Smooth muscle cell (in vitro differentiated cells): Measurements from ENCODE around the gene SEPTIN8. TPM values are rescaled to one million over a fixed set of nuclear protein-coding genes. Genes with fewer than 3 reads are reported as not detected.

Source experiments
- DNase-seq: peaks from one replicate; lab custom pipeline; 2025; ENCODE audit not compliant: unreplicated experiment; lab: John Stamatoyannopoulos, UW
- H2AFZ ChIP-seq: fragments of 200-600 bp; sonication (generic); 2 replicates; pipeline ENCODE4 v1.6.0; 2016; ENCODE audit warnings: antibody characterized with exemption, low read depth, mild to moderate bottlenecking
- H3F3A ChIP-seq: fragments of 200-600 bp; sonication (generic); 2 replicates; pipeline ENCODE4 v1.6.0; 2017; ENCODE audit warnings: antibody characterized with exemption, low read depth
- H3K27ac ChIP-seq: fragments of 200-600 bp; sonication (generic); 2 replicates; pipeline ENCODE4 v1.5.1; 2016; ENCODE audit warnings: low read depth, mild to moderate bottlenecking
- H3K27me3 ChIP-seq: fragments of 200-600 bp; sonication (generic); 2 replicates; pipeline ENCODE4 v1.6.1; 2016; ENCODE audit warnings: low read depth, mild to moderate bottlenecking
- H3K36me3 ChIP-seq: fragments of 200-600 bp; sonication (generic); 2 replicates; pipeline ENCODE4 v1.5.1; 2016; ENCODE audit warnings: low read depth
- H3K4me1 ChIP-seq: fragments of 200-600 bp; sonication (generic); 2 replicates; pipeline ENCODE4 v1.5.1; 2016; ENCODE audit warnings: low read depth
- H3K4me2 ChIP-seq: fragments of 200-600 bp; sonication (generic); 2 replicates; pipeline ENCODE4 v1.6.0; 2016; ENCODE audit warnings: mild to moderate bottlenecking
- H3K4me3 ChIP-seq: fragments of 200-600 bp; sonication (generic); 2 replicates; pipeline ENCODE4 v1.5.1; 2016; ENCODE audit warnings: mild to moderate bottlenecking
- H3K79me2 ChIP-seq: fragments of 200-600 bp; sonication (generic); 2 replicates; pipeline ENCODE4 v1.6.0; 2016; ENCODE audit warnings: low read depth, mild to moderate bottlenecking
- H3K9ac ChIP-seq: fragments of 200-600 bp; sonication (generic); 2 replicates; pipeline ENCODE4 v1.6.0; 2016; ENCODE audit warnings: low read depth
- H3K9me3 ChIP-seq: fragments of 200-600 bp; sonication (generic); replicated peaks from 2 replicates; pipeline ENCODE4 v1.5.1; 2016; ENCODE audit warnings: low read depth
- H4K20me1 ChIP-seq: fragments of 200-600 bp; sonication (generic); 2 replicates; pipeline ENCODE4 v1.6.0; 2016; ENCODE audit warnings: low read depth
- CTCF ChIP-seq: fragments of 200-600 bp; sonication (generic); IDR thresholded peaks from 2 replicates; pipeline ENCODE4 v1.5.1; 2017; ENCODE audit warnings: borderline replicate concordance, mild to moderate bottlenecking, antibody characterized with exemption; ENCODE audit not compliant: insufficient read depth, poor library complexity, severe bottlenecking
- WGBS: methylation state at CpG from one replicate; pipeline ENCODE4 v1.1.7; 2016; ENCODE audit warnings: low lambda C conversion rate; 5-methylcytosine and 5-hydroxymethylcytosine counted together
- polyA plus RNA-seq: library from polyadenylated mRNA; unstranded; fragments of >200 nt; fragmentation: Nextera tagmentation; extraction: Ambion mirVana; gene quantifications from 2 replicates; pipeline ENCODE4 v1.2.1, GENCODE V29; 2016
- total RNA-seq: library from RNA; depleted of rRNA; stranded (reverse); fragments of >200 nt; gene quantifications from 2 replicates; pipeline ENCODE4 v1.2.3, GENCODE V29; 2014

Gene SEPTIN8
- 68.1 and 71.5 TPM in 2 replicates for total RNA-seq
- 26.3 and 27.6 TPM in 2 replicates for polyA plus RNA-seq

- Histone ChIP-seq H3K79me2 (peaks cover 39% of the 10 kb centered on the region), H3K27ac (peak within 1 kb of the TSS; percentile 67), H3F3A (no peaks in the 10 kb centered on the region), H3K9ac (peak within 1 kb of the TSS; percentile 70), H3K4me3 (peak within 1 kb of the TSS; percentile 59), H4K20me1 (peaks cover 34% of the 10 kb centered on the region), H3K36me3 (no peaks in the 10 kb centered on the region), H3K4me2 (peak within 1 kb of the TSS; percentile 86), H3K4me1 (peaks cover 13% of the 10 kb centered on the region), H3K27me3 (no peaks in the 10 kb centered on the region), H2AFZ (peak within 1 kb of the TSS; percentile 94), H3K9me3 (no peaks in the 10 kb centered on the region)
- DNase-seq = no peak
- no peak for TF ChIP-seq CTCF
- 8% methylated on average over 32 of the region's 82 CpGs for WGBS
Observed at GRCh38 chr5:132777209-132778069, at the start of gene SEPTIN8. TSS of gene SEPTIN8 (minus strand) at chr5:132777239. CDS start at chr5:132777137, 102 bp downstream.

- no peak overlapping the region for H3K4me3 ChIP-seq
- no peak overlapping the region for H3K27ac ChIP-seq
- H3K79me2 ChIP-seq = no peaks in the 10 kb centered on the region
- no peaks in the 10 kb centered on the region for H3K9me3 ChIP-seq
- H4K20me1 ChIP-seq = no peaks in the 10 kb centered on the region
- no peak for DNase-seq
- no peak overlapping the region for H3K4me2 ChIP-seq
- peaks cover 2% of the 10 kb centered on the region for H3K27me3 ChIP-seq
- peaks cover 11% of the 10 kb centered on the region for H3K4me1 ChIP-seq
- no peak for TF ChIP-seq CTCF
- H2AFZ ChIP-seq = no peak overlapping the region
- H3F3A ChIP-seq = no peaks in the 10 kb centered on the region
- 79% methylated on average over 6 of the region's 6 CpGs for WGBS
- H3K36me3 ChIP-seq = no peaks in the 10 kb centered on the region
- no peak overlapping the region for H3K9ac ChIP-seq
Observed at GRCh38 chr5:132826424-132827082, 49.5 kb upstream of the SEPTIN8 start.

GRCh38 chr5:132825834-132826391, 48.9 kb upstream of the SEPTIN8 start:
- WGBS = 28% methylated on average over 34 of the region's 43 CpGs
- Histone ChIP-seq H3K9me3 (no peaks in the 10 kb centered on the region), H2AFZ (peak overlapping the region; percentile 72), H3K27me3 (peaks cover 2% of the 10 kb centered on the region), H3K36me3 (no peaks in the 10 kb centered on the region), H3K4me2 (peak overlapping the region; percentile 85), H3K4me1 (peaks cover 11% of the 10 kb centered on the region), H3K9ac (no peak overlapping the region), H4K20me1 (no peaks in the 10 kb centered on the region), H3K4me3 (peak overlapping the region; percentile 38), H3F3A (no peaks in the 10 kb centered on the region), H3K79me2 (no peaks in the 10 kb centered on the region), H3K27ac (no peak overlapping the region)
- DNase-seq = no peak
- TF ChIP-seq CTCF = no peak
